Measurements from ENCODE around the gene HNRNPAB. TPM values are rescaled to one million over a fixed set of nuclear protein-coding genes. Genes with fewer than 3 reads are reported as not detected.

The HNRNPAB gene
- total RNA-seq, 1 experiment from 2014 or later = 408 TPM

DNA sequence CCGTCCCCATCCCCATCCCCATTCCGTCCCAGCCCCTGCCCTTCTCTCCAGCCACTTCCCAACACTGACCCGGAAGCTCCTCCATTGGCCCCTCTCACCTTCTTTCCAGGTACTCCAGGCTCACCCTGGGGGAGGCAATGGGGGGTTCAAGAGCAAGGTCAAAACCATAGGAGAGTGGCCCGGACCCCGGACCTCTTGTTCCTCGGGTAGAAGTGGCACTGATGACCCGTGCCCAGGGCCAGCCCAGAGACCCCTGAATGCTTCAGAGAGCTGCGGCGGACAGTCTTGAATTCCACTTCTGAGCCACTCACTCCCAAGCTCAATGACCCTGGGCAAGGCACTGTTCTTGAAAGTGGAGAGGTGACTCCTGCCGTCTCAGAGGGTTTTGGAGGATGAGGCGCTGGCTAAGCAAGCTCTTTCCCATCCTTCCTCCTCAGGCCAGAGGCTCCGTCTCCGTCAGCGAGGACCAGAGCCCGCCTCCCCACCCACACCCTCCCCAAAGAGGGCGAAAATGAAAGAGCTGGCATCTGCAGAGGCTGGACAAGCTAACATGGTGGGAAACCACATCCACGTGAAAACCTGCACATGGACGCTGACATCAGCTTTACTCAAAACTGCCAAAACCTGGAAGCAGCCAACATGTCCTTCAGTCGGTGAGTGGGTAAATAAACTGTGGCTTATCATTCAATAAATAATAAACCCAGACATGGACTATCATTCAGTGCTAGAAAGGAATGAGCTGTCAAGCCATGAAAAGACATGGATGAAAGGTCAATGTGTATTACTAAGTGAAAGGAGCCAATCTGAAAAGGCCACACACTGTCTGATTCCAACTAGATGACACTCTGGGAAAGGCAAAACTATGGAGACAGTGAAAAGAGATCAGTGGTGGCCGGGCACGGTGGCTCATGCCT is 55.5 kb downstream of the HNRNPAB start:
- no peak for TF ChIP-seq EZH2 (IDR thresholded peaks at IDR 0.05; ENCODE audit: borderline replicate concordance, low read depth, low read length, poor library complexity, severe bottlenecking)
- TF ChIP-seq CTCF (conservative IDR thresholded peaks at IDR 0.05; ENCODE audit: low read depth, low read length) = no peak
- Histone ChIP-seq H3K9me3 (ENCODE audit: low read depth, low read length, poor library complexity, severe bottlenecking) (no peaks in the 10 kb centered on the region), H3K27me3 (replicated peaks; ENCODE audit: insufficient read depth, low read depth, low read length, poor library complexity) (no peaks in the 10 kb centered on the region), H3K27ac (ENCODE audit: low read depth, low read length, poor library complexity, severe bottlenecking) (no peak overlapping the region), H3K36me3 (ENCODE audit: insufficient read depth, low read length, poor library complexity, severe bottlenecking) (no peaks in the 10 kb centered on the region), H3K4me1 (ENCODE audit: insufficient read depth, low read length, poor library complexity, severe bottlenecking) (no peaks in the 10 kb centered on the region), H3K4me3 (ENCODE audit: low read depth, low read length, poor library complexity, severe bottlenecking) (no peak overlapping the region)
- DNase-seq (ENCODE audit: low spot score) = no peak
- intact Hi-C loops (cut with micrococcal nuclease; ENCODE audit: unreplicated experiment) = no loop called here
- BruUV-seq (replicated peaks) = no TSS peak
- ChIA-PET CTCF (no interaction called here), POLR2A (ENCODE audit: low non-redundant PET) (no interaction called here)

Other genes with a start within 250 kb of the HNRNPAB start
- gene PROP1, start 208.3 kb upstream of the HNRNPAB start, total RNA-seq (2021) = not detected in 2 replicates
- gene N4BP3, start 91.0 kb upstream of the HNRNPAB start, total RNA-seq (2021) = 0.66 and 0.73 TPM in 2 replicates
- gene RMND5B, start 73.5 kb upstream of the HNRNPAB start, total RNA-seq (2021) = 37.0 and 38.0 TPM in 2 replicates
- 223 and 232 TPM in 2 replicates for gene NHP2, start 50.6 kb upstream of the HNRNPAB start, total RNA-seq (2021)
- gene GMCL2, start 17.2 kb upstream of the HNRNPAB start, total RNA-seq (2021) = not detected in 2 replicates
- gene PHYKPL, start 28.3 kb downstream of the HNRNPAB start, total RNA-seq (2021) = 43.9 and 49.0 TPM in 2 replicates

All from A673 (cell line).